ENCODE data around the gene EIF2A. TPM values are rescaled to one million over a fixed set of nuclear protein-coding genes. Genes with fewer than 3 reads are reported as not detected.
"Not testable (repeated sequence)": the region's sequence is repeated elsewhere in the genome, so short reads cannot be mapped to it uniquely, and the experiment has no call there.

Gene EIF2A
- total RNA-seq, 1 donor from 2014 or later = 149 TPM

DNA sequence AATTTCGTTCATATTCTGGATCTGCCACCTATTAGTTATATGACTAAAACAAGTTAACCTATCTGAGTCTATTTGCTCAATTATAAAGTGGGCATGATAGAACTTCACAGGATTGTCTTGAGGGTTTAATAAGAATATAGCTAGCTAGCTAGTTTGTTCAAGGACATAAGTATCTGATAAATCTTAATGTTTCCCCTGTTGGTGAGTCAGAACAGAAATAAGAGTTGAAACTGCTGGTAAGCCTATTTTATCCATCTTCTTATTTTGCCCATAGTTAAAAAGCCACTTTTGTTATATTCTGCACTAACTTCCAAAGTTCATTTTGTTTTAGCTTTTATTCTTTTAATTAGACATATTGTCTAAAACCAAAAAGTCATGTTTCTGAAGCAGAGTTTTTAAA lies 65.9 kb downstream of the EIF2A start:
- TF ChIP-seq, protein P1, sequence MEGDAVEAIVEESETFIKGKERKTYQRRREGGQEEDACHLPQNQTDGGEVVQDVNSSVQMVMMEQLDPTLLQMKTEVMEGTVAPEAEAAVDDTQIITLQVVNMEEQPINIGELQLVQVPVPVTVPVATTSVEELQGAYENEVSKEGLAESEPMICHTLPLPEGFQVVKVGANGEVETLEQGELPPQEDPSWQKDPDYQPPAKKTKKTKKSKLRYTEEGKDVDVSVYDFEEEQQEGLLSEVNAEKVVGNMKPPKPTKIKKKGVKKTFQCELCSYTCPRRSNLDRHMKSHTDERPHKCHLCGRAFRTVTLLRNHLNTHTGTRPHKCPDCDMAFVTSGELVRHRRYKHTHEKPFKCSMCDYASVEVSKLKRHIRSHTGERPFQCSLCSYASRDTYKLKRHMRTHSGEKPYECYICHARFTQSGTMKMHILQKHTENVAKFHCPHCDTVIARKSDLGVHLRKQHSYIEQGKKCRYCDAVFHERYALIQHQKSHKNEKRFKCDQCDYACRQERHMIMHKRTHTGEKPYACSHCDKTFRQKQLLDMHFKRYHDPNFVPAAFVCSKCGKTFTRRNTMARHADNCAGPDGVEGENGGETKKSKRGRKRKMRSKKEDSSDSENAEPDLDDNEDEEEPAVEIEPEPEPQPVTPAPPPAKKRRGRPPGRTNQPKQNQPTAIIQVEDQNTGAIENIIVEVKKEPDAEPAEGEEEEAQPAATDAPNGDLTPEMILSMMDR (IDR thresholded peaks at IDR 0.05; ENCODE audit: insufficient read depth, low read length, poor library complexity, severe bottlenecking) = no peak

DNA sequence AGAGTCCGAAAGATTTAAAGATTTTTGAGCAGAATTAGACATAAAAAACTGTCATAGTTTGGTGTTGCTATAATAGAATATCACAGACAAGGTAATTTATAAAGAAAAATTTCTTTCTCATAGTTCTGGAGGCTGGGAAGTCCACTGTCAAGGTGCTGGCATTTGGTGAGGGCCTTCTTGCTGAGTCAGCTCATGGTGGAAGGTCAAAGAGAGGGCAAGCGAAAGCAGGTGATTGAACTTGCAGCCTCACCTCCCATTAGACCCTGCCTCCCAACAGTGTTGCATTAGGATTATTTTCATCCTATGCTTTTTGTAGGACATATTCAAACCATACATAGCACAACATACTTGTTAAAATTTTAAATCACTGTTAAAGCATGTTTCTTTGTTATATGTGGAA lies 66.4 kb downstream of the EIF2A start:
- DNase-seq (ENCODE audit: low read depth) = no peak
- TF ChIP-seq, protein P1 (IDR thresholded peaks at IDR 0.05; ENCODE audit: insufficient read depth, low read length, poor library complexity, severe bottlenecking) = no peak
- Histone ChIP-seq H3K36me3 (ENCODE audit: control insufficient read depth, insufficient read depth, low read length) (no peaks in the 10 kb centered on the region), H3K4me3 (ENCODE audit: low read depth, low read length) (no peak overlapping the region), H3K27me3 (ENCODE audit: control insufficient read depth, insufficient read depth, low read length) (no peaks in the 10 kb centered on the region)

More for the DNA sequence above, 65.9 kb downstream of the EIF2A start:
- H3K36me3 ChIP-seq (ENCODE audit: control insufficient read depth, insufficient read depth, low read length) = no peaks in the 10 kb centered on the region
- no peaks in the 10 kb centered on the region for H3K27me3 ChIP-seq (ENCODE audit: control insufficient read depth, insufficient read depth, low read length)
- H3K4me3 ChIP-seq (ENCODE audit: low read depth, low read length) = no peak overlapping the region
- DNase-seq (ENCODE audit: low read depth) = no peak

DNA sequence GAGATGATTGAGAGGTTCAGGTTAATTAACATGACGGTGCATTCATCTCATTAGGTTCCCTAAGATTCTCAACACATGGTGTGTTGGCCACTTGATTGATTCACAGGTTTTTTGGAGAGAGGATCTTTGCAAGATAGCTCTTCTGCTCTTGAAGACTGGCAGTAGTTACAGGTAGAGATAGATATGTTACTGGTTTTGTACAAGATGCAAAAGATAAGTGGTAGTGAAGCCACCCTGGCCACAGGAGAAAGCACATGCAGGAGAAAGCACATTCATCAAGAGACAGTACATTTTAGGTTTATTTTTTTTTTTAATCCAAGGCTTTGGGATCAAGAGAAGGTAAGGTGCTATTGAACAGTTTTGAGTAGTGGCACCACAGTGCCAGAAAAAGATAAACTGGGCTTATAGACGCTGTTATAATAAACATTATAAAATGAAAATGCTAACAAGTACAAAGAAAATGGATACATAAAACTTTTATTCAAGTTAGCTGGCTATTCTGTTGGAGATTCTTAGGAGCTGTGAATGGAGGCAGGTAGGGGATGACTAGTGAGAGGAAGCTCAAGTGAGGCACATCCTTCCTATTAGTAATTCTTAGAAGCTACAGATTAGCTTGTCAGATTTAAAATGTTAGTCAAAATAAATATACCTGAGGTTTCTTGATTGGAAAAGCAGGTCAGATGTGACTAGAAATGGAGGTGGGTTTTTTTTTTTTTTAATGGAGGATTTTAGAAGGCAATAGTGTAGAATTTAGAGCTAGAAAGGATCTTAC lies 67.3 kb downstream of the EIF2A start:
- H3K4me3 ChIP-seq (ENCODE audit: low read depth, low read length) = no peak overlapping the region
- TF ChIP-seq, protein P1 (IDR thresholded peaks at IDR 0.05; ENCODE audit: insufficient read depth, low read length, poor library complexity, severe bottlenecking) = no peak
- no peaks in the 10 kb centered on the region for H3K27me3 ChIP-seq (ENCODE audit: control insufficient read depth, insufficient read depth, low read length)
- DNase-seq (ENCODE audit: low read depth) = no peak
- no peaks in the 10 kb centered on the region for H3K36me3 ChIP-seq (ENCODE audit: control insufficient read depth, insufficient read depth, low read length)

DNA sequence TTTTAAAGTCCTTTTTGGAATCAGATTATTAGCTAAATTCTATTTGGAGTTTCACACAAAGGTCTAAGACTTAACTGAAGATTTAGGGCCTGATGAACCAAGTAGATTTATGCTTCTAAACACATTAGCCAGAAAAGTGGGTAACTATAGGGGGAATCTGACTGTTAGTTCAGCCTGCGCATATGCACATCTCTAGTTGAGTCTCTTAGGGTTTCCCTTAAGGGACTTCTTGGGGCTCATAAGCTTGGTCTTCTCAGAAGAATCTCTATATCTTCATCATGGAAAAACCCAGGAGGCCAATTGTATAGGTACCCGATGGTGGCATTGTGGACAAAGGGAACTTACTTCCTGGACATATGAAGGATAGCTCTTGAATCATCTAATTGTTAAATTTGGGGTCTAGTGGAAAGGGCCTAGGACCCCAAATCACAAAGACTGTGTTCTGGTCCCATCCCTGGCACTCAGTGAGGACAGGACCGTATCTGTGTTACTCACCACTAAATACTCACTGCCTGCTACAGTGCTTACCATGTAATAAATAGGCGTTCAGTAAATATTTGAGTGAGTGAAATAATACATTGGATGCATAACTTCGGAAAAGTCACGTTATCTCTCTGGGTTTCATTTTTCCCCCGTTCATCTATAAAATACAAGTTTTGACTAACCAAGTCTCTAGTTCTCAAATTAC lies 73.6 kb downstream of the EIF2A start:
- no peak for DNase-seq (ENCODE audit: low read depth)
- TF ChIP-seq, protein P1 (IDR thresholded peaks at IDR 0.05; ENCODE audit: insufficient read depth, low read length, poor library complexity, severe bottlenecking) = no peak
- Histone ChIP-seq H3K36me3 (ENCODE audit: control insufficient read depth, insufficient read depth, low read length) (no peaks in the 10 kb centered on the region), H3K27me3 (ENCODE audit: control insufficient read depth, insufficient read depth, low read length) (no peaks in the 10 kb centered on the region), H3K4me3 (ENCODE audit: low read depth, low read length) (no peak overlapping the region)

DNA sequence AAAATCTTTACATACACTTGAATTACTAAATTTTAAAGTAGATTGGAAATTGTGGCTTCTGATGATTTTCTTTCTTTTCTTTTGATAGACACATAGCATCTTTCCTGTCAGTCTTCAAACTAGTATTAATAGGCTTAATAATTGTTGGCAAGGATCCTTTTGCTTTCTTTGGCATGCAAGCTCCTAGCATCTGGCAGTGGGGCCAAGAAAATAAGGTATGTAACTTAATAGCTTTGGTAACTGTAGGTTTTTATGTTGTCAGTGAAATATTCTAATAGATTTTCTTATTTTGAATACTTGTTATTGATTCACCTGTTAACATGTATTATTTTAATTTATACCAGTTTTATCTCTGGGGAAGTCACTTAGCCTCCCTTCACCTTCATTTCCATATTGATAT lies 76.4 kb downstream of the EIF2A start:
- H3K36me3 ChIP-seq (ENCODE audit: control insufficient read depth, insufficient read depth, low read length); DNase-seq (ENCODE audit: low read depth); H3K4me3 ChIP-seq (ENCODE audit: low read depth, low read length): not testable (repeated sequence)

DNA sequence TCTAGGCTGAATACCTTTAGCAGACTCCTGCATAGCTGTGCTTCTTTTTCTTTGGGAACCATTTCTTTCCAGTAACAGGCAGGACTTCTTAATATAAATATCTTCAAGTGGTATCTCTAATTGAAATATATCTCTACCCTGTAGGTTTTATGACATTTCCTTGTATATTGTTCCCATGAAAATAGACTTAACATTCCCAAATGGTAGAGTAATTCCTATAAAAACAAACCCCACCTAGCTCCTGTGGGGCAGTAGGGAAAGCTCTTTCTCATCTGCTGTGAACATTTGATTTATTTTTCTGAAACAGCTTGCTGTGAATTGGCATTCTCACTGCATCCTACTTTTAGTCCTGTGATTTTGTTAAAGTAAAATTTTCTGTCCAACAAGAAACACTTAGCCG lies 77.4 kb downstream of the EIF2A start:
- H3K27me3 ChIP-seq (ENCODE audit: control insufficient read depth, insufficient read depth, low read length) = no peaks in the 10 kb centered on the region
- DNase-seq (ENCODE audit: low read depth) = no peak
- TF ChIP-seq, protein P1 (IDR thresholded peaks at IDR 0.05; ENCODE audit: insufficient read depth, low read length, poor library complexity, severe bottlenecking) = no peak
- H3K4me3 ChIP-seq (ENCODE audit: low read depth, low read length) = no peak overlapping the region
- H3K36me3 ChIP-seq (ENCODE audit: control insufficient read depth, insufficient read depth, low read length) = no peaks in the 10 kb centered on the region

More for the DNA sequence above, 76.4 kb downstream of the EIF2A start:
- H3K27me3 ChIP-seq (ENCODE audit: control insufficient read depth, insufficient read depth, low read length) = not testable (repeated sequence)

Measured in kidney epithelial cell (primary cell).